GM19452 (cell line): ENCODE results near the gene ZNRF2.
A peak's percentile ranks its signal among the peaks of the same experiment; 100 is the strongest.
"Not testable (repeated sequence)": the region's sequence is repeated elsewhere in the genome, so short reads cannot be mapped to it uniquely, and the experiment has no call there.

ENCODE experiments used
- ATAC-seq: cut with Tn5 transposase; IDR thresholded peaks from one replicate; pipeline ENCODE4 v1.9.1; 2021; ENCODE audit not compliant: unreplicated experiment

ZNRF2 gene

DNA sequence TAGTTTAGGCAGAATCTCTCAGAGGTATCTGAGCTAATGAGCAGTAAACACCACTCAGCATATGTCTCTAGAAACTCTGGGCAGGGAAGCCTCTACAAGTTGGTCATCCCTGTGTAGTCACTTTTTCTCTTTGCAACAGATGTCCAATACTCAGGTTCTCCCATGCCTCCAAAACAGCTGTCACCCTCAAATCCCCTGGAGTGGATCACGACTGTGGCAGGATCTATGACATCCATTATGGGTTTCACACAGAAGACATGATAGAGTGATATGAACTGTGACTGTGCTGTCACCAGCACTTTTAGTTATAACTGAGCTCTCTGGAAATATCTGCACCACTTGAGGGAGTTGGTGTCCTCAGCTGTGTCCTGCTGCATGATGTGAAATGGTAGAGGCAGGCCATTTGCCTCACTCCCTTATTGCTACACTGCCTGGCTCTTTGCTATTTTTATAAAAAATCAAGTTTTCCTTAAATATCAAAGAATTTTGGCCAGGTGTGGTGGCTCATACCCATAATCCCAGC lies 24.1 kb upstream of the ZNRF2 start:
- ATAC-seq, result no peak

DNA sequence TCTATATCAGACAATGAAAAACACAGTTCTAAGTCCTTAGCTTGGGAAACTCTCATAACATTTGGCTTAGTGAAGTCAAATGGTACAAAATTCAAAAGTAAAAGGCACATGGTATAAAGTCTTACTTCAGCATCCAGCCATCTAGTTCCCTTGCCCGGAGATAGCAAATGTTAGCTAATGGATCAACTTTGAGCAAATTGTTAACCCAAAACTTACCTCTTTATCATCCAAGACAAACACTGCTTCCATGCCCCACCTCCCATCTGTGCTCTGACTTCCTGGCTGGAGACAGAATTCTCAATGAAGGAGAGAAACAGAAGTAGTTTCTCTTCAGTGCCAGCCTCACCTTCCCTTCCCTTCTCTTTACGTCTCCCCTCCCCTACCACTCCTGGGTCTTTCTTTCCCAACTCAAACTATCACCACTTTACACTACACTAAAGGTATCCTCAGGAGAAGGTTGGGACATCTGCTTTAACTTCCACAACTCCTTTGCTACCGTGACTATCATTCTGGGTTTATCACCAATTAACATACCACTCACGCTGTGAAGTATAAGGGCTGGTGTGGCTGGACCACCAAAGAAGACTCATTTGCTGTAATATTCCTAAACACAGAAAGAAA lies 21.2 kb upstream of the ZNRF2 start:
- no peak for ATAC-seq

DNA sequence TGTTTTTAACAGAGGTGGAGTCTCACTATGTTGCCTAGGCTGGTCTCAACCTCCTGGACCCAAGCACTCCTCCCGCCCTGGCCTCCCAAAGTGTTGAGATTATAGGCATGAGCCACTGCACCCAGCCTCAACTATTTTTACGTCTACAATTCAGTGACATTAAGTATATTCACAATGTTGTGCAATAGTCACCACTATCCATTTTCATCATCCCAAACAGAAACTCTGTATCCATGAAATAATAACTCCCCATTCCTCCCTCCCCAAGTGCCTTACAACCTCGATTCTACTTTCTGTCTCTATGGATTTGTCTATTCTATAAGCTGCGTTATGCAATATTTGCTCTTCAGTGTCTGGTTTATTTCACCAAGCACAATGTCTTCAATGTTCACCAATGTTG lies 20.3 kb upstream of the ZNRF2 start:
- no peak for ATAC-seq

DNA sequence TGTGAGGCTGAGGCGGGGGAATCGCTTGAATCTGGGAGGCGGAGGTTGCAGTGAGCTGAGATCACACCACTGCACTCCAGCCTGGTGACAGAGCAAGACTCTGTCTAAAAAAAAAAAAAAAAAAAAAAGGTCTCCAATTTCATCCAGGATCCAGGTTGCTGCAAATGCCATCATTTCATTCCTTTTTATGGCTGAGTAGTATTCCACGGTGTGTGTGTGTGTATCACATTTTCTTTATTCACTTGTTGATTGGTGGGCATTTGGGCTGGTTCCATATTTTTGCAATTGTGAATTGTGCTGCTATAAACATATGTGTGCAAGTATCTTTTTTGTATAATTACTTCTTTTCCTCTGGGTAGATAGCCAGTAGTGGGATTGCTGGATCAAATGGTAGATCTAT lies 19.2 kb upstream of the ZNRF2 start:
- not testable (repeated sequence) for ATAC-seq

DNA sequence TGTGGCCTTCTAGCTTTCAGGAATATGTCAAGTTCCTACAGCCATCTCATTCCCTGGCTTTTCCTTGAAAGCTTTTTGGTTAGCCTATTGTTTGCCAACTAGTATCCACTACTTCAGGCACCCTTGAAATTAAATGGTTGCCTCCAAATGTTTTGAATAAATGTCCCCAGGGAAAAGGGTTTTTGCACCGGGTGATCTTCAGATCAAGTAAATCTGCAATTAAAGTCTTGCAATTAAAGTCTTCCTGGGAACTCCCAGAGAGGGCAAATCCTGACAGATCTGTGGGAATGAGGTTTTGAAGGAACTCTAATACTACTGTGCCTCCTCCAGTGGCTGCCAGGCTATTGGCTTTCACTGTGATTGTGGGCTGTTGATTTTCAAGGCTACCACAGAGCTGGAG lies 17.7 kb upstream of the ZNRF2 start:
- ATAC-seq, result no peak

DNA sequence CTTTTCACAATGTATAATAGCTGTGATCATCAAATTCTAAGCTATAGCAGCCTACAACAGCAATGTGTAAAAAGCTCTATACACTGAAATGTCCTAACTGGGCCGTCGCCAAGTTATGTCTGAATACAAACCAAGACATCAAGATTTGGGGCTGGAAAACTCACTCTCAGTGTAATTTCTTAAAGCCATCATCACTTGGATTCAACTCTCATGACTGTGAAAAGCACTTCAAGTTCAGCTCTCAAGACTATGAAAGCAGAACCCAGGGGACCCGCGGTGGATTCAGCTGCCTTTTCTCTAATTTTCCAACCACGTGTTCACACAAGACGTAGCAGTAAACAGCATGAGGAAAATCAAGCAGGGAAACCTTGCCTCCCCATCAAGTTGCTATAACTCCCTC lies 15.8 kb upstream of the ZNRF2 start:
- ATAC-seq, result no peak

DNA sequence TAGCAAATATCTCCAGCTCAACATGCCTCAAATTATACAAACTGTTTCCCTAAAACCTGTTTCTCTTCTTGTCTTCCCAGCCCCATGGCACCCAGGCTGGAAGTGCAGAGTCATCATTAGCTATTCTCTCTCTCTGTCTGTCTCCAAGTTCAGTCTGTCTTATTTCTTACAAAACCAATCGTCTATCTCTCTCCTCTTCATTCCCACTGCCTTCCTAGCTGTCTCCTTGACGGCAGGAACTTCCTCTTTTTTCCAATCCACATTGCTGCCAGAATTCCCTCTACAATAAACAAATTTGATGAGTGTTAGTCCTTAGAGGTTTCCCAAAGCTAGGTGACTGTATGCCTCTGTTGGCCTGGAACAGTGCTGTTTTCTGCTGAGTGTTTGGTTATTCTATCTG lies 14.9 kb upstream of the ZNRF2 start:
- no peak for ATAC-seq

DNA sequence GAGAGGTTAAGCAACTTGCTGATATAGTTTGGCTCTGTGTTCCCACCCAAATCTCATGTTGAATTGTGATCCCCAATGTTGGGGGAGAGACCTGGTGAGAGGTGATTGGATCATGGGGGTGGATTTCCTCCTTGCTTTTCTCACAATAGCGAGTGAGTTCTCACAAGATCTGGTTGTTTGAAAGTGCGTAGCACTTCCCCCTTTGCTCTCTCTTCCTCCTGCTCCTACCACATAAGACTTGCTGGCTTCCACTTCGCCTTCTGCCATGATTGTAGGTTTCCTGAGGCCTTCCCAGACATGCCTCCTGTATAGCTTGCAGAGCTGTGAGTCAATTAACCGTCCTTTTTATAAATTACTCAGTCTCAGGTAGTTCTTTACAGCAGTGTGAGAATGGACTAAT lies 13.5 kb upstream of the ZNRF2 start:
- no peak for ATAC-seq

DNA sequence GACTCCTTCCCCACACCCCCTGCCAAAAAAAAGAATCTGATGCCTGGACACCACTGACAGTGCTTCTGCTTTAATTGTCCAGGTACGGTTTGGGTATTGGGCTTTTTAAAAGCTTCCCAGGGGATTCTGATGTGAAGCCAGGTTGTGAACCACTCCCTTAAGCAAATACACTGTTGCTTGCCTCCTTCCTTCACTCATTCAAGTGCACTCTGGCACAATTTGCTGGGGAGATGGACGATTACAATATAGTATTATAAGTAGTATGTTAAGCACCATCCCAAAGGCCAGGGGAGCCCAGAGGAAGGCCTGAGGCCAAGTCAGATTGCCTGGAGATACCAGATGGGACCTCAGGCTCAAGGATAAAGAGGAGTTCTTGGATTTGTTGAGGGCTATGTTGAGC lies 12.3 kb upstream of the ZNRF2 start:
- ATAC-seq, result no peak

DNA sequence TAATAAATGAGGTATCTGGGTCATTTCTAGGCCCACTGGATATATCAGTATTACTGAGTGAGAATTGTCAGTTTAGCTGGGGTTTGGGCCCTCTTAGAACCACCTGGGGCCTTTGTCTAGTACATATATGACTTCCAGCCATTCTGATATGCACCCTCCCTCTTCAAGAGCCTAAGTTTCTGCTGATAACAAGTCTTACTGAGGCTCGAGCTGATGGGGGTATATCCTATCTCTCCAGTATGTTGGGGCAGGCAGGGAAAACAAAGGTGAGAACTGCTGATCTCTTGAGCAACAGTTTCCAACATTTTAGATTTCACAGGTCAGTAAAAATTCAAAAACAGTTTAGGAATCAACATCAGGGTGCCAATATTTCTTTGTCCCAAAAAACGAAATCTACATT lies 10.8 kb upstream of the ZNRF2 start:
- no peak for ATAC-seq

DNA sequence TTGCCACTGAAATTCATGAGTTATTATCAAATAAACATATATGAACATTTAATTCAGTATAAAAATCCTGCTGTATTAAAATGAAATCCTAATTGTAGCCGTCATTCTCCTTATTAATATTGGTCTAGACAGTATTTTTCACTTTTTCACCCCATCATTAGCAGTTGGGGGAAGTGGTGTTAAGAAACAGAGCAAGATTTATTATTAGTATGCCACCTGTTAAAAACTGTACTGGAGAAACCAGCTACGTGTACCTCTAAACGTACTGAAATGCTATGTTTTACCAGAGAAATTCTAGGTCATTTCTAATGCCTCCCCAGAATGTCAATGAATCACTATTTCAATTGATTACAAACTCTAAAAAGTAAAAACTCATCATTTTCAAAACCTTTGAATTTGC lies 9.8 kb upstream of the ZNRF2 start:
- no peak for ATAC-seq

DNA sequence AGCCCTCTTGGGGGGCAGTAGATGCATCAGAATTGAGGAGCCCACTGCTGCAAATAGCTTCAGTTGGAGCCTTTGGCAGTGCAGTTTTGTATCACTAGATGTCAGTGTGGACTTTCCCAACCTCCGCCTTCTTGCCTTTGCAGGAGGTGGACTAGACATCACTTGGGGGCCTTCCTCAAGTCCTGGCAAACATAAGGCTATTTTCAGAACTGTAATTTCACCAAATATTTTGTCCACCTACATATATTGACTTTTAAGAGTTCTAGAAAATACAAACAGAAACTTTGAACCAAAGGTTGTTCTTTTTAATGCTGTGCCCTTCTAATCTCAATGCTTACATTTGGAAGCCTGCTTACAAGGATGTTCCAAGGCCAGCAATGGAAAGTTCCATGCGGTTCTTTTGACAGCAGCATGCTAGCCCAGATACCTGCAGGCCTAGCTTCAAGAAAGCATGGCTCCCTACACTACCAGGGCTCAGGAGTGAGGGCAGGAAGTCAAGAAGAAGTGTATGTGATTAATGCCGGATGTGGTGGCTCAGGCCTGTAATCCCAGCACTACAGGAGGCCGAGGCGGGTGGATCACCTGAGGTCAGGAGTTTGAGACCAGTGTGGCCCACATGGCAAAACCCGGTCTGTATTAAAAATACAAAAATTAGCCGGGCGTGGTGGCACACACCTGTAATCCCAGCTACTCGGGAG lies 8.0 kb upstream of the ZNRF2 start:
- no peak for ATAC-seq

DNA sequence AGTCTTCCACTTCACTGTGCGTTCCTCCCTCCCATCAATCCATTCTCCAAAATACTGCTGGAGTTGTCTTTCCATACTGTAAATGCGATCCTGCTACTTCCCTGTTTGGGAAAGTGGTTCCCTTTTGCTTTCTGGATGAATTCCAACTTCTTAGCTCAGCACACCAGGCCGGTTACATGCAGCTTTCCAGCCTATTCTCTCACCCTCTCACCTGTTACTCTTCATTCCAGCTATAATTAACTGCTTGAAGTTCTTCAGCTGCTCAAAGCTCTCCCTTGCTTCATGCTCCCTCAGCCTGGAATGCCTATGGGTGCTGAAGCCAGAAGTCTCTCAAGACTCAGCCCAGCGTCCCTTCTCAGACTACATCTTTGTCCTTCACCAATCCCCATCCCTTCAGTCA lies 6.0 kb upstream of the ZNRF2 start:
- no peak for ATAC-seq

DNA sequence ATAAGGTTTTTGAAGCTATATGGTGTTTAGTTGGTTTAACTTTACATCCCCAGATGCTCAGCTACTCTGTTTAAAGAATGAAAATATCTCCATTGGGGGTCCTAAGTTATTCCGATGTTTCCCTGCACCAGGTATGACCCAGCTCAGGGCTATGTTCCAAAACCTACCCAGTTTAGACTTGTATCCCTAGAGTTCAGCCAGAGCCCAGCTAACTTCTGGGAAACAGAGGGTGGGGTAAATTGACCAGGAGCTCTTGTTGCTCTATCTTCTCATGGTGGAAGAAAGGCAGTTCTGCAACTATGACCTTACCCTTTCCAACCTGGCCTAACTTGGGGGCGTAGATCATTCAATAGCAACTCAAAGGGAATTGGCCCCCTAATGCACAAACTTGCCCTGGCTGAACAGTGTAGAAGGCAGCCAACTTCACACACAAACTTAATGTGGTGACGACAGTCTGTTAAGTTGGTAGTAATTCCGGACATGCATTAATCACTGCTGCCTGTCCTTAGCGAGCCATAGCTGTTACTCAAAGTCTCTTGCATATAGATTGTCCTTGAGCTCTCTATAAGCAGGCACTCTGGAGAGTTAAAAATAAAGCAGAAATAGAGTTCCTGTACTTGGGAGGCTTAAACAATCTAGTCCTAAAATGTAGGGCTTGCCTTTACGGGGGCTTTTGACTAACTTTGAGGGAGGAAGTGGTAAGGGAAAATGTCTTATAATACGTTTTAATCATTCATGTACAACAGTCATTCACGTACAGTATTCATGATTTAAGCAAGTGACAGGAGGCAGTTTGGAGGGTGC lies 5.3 kb upstream of the ZNRF2 start:
- ATAC-seq, result no peak

DNA sequence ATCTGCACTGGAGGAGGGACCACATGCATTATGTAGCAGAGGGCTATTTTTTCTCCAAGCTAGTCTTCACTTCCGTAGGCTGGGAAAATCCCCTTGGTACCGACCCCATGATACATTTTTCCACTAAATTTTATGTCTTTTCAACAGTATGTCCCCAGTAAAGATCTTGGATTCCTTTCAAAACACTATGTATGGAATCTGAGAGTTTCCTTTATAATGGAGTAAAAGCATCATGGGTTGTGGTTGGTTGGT lies 4.8 kb upstream of the ZNRF2 start:
- ATAC-seq, result no peak

DNA sequence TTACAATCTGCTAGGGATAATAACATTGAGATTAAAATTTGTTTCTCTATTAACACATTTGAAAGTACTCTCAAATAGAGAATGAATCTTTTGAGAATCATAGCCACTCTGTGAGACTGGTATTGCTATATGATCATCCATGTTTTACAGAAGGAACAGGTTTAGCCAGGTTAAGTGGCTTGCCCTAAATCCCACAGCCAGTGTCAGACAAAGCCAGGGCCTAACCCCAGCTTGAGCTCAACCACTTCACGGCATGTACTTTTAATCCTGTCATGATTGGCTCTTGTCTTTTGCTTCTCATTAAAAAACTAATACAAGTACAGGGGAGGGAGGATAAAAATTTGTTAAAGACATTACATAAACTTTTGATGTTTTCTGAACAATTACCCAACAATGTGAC lies 3.8 kb upstream of the ZNRF2 start:
- no peak for ATAC-seq

DNA sequence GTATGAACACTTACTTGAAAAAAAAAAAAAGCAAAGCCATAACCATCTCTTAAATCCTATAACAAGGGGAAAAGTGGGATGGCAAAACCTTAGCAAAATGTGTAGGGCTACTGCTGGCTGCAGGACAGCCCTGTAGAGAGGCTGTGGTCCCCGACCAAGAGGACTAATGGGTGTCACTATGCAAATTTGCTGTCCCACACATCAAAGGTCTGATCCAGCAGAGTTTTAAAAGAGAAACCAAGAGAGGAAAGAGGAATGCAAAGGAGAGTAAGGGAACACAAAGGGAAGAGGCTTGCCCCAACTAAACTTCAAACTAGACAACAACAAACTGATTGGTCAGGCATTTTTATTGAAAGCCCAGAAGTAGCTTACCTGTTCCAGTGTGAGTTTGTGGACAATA lies 3.1 kb upstream of the ZNRF2 start:
- no peak for ATAC-seq

DNA sequence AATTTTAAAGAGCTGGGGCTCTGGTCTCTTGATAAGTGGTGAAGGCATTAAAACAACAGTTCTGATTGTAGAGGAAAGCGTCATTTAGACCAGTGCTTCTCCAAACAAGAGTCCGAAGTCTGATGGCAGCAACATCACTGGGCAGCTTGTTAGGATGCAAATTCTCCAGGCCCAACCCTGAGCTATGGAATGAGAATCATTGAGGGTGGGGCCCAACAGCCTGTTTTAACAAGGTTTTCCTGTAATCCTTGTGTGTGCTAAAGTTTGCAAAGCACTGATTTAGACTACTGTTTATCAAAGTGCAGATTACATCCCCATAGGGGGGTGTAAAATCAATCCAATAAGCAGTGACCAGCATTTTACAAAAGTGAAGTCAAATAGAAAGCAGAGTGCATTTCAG lies 2.6 kb upstream of the ZNRF2 start:
- no peak for ATAC-seq

DNA sequence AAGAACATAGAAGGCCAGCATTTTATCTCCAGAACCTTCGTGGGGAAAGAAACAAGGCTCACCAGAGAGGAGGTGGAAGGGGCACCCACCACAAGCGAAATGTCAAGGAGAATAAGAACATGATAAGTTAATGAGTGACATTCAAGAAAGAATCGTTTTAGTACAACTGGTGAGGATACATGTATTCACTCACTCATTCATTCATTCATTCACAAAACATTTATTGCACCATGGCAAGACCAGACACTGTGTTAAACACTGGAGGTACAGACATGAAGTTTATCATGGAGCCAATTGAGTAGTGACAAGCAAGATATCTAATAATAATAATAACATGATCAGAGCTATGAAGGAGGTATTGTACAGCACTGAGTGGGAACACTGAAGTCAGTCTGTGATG lies 1.7 kb upstream of the ZNRF2 start:
- no peak for ATAC-seq

DNA sequence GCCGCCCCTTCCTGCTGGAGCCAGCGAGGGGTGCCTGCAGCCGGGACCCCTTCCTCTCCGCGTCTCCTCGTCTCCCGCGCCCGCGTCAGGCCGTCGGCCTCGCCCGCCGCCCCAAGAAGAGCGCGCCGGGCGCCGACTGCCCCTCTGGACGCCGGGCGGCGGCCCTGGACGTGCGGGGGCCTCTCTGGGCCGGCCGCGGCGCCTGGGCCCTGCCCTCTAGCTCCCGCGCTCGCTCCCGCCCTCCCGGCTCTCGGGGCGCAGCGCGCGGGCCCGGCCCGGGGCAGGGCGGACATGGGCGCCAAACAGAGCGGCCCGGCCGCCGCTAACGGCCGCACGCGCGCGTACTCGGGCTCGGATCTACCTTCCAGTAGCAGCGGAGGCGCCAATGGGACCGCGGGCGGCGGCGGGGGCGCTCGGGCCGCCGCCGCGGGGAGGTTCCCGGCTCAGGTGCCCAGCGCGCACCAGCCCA lies 704 bp downstream of the ZNRF2 start:
- peak; percentile 16 for ATAC-seq

DNA sequence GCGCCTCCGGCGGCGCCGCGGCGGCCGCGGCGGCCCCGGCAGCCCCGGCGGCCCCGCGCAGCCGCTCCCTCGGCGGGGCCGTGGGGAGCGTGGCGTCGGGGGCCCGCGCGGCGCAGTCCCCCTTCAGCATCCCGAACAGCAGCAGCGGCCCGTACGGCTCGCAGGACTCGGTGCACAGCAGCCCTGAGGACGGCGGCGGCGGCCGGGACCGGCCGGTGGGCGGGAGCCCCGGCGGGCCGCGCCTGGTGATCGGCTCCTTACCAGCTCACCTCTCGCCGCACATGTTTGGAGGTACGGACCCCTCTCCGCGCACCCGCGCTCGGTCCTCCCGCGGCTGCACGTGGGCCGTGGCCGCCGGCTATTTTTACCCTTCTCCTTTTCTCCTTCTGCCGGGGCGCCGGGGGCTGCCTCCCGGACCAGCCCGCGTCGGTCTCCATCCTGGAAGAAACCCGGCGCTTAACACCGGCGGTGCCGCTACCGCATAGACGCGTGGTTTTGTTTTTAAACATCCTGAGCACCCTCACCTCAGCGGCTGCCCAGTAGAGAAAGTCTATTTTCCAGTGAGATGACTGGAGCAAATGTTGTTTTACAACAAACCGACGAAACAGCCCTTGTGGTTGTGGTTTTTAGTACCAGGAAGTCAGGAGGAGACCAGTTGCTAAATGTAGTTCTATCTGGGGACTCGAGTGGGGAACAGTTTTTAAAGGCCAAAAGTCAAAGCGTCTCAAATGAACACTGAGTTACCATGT lies 1.3 kb downstream of the ZNRF2 start:
- peak; percentile 8 for ATAC-seq

DNA sequence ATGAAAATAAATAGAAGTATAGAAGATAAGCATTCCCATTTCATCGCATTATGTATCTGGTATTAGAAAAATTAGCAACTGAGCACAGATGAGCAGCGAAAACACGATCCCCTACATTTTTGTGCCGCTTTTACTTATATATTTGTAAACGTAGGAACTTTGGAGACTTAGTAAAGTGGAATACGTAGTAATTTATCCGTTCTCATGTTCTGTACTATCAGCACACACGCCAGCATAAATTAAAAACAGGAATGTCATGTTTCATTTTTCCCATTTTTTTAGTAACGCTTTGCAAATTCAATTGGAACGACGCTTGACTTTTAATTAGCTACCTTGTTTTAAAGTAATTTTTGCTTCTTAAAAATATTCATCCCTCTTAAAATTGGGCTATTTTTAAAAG lies 2.4 kb downstream of the ZNRF2 start:
- ATAC-seq, result no peak
